GM12878 (cell line): ENCODE results near the gene AMZ2. TPM values are rescaled to one million over a fixed set of nuclear protein-coding genes. Genes with fewer than 3 reads are reported as not detected.

Experiments
- ATF7 ChIP-seq: fragments of 450-650 bp; IDR thresholded peaks from 2 replicates; pipeline ENCODE4 v1.6.1; 2016; ENCODE audit warnings: low read depth, mild to moderate bottlenecking
- CREM ChIP-seq: IDR thresholded peaks from 2 replicates; pipeline ENCODE4 v1.6.1; 2014; ENCODE audit warnings: antibody characterized with exemption, low read depth
- DPF2 ChIP-seq: fragments of 450-650 bp; IDR thresholded peaks from 2 replicates; pipeline ENCODE4 v1.6.1; 2017; ENCODE audit warnings: mild to moderate bottlenecking
- MEF2B ChIP-seq: fragments of 450-650 bp; IDR thresholded peaks from 2 replicates; pipeline ENCODE4 v1.6.1; 2018; ENCODE audit warnings: mild to moderate bottlenecking, moderate library complexity; ENCODE audit not compliant: partially characterized antibody, poor library complexity, severe bottlenecking
- MXI1 ChIP-seq: fragments of 150-350 bp; IDR thresholded peaks from 2 replicates; pipeline ENCODE4 v1.6.1; 2011; ENCODE audit warnings: low read depth, mild to moderate bottlenecking, inconsistent platforms, low read length, improper control_type of control experiment
- POLR2A ChIP-seq: IDR thresholded peaks from 2 replicates; pipeline ENCODE4 v1.6.1; 2011; ENCODE audit warnings: low read depth, mild to moderate bottlenecking, low read length
- TCF3 ChIP-seq: IDR thresholded peaks from 2 replicates; pipeline ENCODE4 v1.6.1; 2012; ENCODE audit warnings: low read depth, mild to moderate bottlenecking, low read length, borderline replicate concordance; ENCODE audit not compliant: insufficient read depth
- polyA plus RNA-seq, 11 experiments: library from polyadenylated mRNA; depleted of rRNA in 4 of 11; unstranded in 6 of 11; stranded (reverse) in 5 of 11; fragments of >200 nt; fragmentation: Nextera tagmentation in 4 of 11; fragmentation: Illumina TruSeq in 1 of 11; extraction: Ambion mirVana in 4 of 11; extraction: Trizol in 1 of 11; gene quantifications; 1 replicate in 1 of 11; 2 replicates in 10 of 11; pipeline versions ENCODE4 v1.2.1 to v1.2.3, GENCODE V29; 2011 to 2016; ENCODE audit warnings: inconsistent platforms in 2 of 11, missing spikeins in 2 of 11, low read depth in 1 of 11
- total RNA-seq, 4 experiments: library from RNA; depleted of rRNA in 3 of 4; stranded (reverse); fragments of >200 nt in 3 of 4; fragmentation: Illumina TruSeq in 1 of 4; extraction: Trizol in 1 of 4; gene quantifications; 2 replicates each; pipeline versions ENCODE4 v1.2.1 to v1.2.3, GENCODE V29; 2013 to 2021
- TF ChIP-seq, protein P1 (sequence below): fragments of 450-650 bp; IDR thresholded peaks from 2 replicates; pipeline ENCODE4 v1.6.1; 2017; ENCODE audit warnings: mild to moderate bottlenecking, moderate library complexity

AMZ2 gene
- total and polyA plus RNA-seq, 10 of the 15 experiments (the other 5 are each of a cell fraction or from before 2014, with no cell fraction given), result 79.1 to 189 (median 126) TPM

GRCh38 chr17:68237369-68238163, 10.3 kb upstream of the AMZ2 start (continued):
- TF ChIP-seq POLR2A (peak; percentile 42; the same call in 1 of the 2 replicates), TCF3 (peak; percentile 54; the same call in 1 of the 2 replicates), MXI1 (peak; percentile 71), MEF2B (peak; percentile 48), ATF7 (peak; percentile 87), CREM (peak; percentile 71), DPF2 (peak; percentile 73; the same call in 1 of the 2 replicates)
- TF ChIP-seq, protein P1, sequence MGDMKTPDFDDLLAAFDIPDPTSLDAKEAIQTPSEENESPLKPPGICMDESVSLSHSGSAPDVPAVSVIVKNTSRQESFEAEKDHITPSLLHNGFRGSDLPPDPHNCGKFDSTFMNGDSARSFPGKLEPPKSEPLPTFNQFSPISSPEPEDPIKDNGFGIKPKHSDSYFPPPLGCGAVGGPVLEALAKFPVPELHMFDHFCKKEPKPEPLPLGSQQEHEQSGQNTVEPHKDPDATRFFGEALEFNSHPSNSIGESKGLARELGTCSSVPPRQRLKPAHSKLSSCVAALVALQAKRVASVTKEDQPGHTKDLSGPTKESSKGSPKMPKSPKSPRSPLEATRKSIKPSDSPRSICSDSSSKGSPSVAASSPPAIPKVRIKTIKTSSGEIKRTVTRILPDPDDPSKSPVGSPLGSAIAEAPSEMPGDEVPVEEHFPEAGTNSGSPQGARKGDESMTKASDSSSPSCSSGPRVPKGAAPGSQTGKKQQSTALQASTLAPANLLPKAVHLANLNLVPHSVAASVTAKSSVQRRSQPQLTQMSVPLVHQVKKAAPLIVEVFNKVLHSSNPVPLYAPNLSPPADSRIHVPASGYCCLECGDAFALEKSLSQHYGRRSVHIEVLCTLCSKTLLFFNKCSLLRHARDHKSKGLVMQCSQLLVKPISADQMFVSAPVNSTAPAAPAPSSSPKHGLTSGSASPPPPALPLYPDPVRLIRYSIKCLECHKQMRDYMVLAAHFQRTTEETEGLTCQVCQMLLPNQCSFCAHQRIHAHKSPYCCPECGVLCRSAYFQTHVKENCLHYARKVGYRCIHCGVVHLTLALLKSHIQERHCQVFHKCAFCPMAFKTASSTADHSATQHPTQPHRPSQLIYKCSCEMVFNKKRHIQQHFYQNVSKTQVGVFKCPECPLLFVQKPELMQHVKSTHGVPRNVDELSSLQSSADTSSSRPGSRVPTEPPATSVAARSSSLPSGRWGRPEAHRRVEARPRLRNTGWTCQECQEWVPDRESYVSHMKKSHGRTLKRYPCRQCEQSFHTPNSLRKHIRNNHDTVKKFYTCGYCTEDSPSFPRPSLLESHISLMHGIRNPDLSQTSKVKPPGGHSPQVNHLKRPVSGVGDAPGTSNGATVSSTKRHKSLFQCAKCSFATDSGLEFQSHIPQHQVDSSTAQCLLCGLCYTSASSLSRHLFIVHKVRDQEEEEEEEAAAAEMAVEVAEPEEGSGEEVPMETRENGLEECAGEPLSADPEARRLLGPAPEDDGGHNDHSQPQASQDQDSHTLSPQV, result peak; percentile 85; the same call in 1 of the 2 replicates
